Stimulated activated CD4-positive, alpha-beta T cell treated with anti-CD3 and anti-CD28 coated beads, Interleukin-15, amount 100 ng/mL, for 48 hours (primary cell): ENCODE results near the gene LIN9.
"Not testable (repeated sequence)": the region's sequence is repeated elsewhere in the genome, so short reads cannot be mapped to it uniquely, and the experiment has no call there.

Source experiments
- DNase-seq, 2 donors: peaks; one replicate each; pipeline ENCODE4 v3.0.0-alpha.2; 2020; ENCODE audit warnings: low read depth in 2 of 2

Gene LIN9

GRCh38 chr1:226276077-226276682 is 32.8 kb downstream of the LIN9 start:
- no peak for DNase-seq

GRCh38 chr1:226274138-226274537 is 34.8 kb downstream of the LIN9 start:
- no peak for DNase-seq

- DNase-seq, result not testable (repeated sequence)
Observed at GRCh38 chr1:226272233-226272902, 36.6 kb downstream of the LIN9 start.

- no peak for DNase-seq
Observed at GRCh38 chr1:226268421-226269124, 40.4 kb downstream of the LIN9 start.

- no peak for DNase-seq
Observed at GRCh38 chr1:226261818-226262217, 47.1 kb downstream of the LIN9 start.

DNA sequence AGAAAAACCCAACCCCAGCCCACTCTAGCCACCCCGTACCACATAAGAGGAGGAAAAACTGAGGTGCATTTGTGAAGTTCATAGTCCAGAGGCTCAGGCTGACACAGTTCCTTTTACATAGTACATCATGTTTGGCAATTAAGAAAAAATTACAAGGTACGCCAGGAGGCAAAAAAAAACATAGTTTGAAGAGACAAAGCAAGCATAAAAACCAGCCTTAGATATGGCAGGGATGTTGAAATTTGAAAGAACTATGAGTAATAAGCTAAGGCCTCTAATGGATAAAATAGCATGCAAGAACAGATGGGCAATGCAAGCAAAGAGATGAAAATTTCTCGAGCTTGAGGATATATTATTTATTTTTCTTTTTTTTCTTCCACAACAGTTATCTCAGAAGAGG is 53.6 kb downstream of the LIN9 start:
- no peak for DNase-seq

GRCh38 chr1:226253933-226254332 is 55.0 kb downstream of the LIN9 start:
- no peak for DNase-seq

DNA sequence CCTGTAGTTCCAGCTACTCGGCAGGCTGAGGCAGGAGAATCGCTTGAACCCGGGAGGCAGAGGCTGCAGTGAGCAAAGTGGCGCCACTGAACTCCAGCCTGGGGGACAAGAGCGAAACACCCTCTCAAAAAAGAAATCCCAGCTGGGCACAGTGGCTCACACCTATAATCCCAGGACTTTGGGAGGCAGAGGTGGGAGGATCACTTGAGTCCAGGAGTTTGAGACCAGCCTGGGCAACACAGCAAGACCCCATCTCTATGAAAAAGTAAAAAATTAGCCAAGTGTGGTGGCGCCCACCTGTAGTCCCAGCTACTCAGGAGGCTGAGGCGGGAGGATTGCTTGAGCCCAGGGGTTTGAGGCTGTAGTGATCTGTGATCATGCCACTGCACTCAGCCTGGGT is 56.1 kb downstream of the LIN9 start:
- DNase-seq, result not testable (repeated sequence)

GRCh38 chr1:226250511-226250910 is 58.5 kb downstream of the LIN9 start:
- no peak for DNase-seq

- DNase-seq, result no peak
Observed at GRCh38 chr1:226248796-226249195, 60.2 kb downstream of the LIN9 start.

GRCh38 chr1:226248091-226248490 is 60.9 kb downstream of the LIN9 start:
- DNase-seq, result no peak

GRCh38 chr1:226239421-226239820 is 69.5 kb downstream of the LIN9 start:
- DNase-seq, result no peak

DNA sequence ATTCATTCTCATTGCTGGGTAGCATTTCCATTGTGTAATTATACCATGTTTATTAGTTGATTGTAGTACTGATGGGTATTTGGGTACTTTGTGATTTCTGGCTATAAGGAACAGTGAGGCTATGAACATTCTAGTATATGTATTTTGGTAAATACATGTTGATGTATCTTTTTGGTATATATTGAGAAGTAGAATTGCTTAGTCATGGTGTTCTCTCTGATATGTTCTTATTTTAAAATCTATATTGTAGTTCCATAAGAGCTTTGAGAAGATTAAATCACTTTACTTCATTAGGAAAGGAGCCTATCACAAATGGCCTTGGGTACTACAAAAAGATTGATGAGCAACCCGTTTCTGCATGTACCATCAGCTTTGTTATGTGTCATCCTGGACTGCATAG is 72.1 kb downstream of the LIN9 start:
- DNase-seq, result no peak

DNA sequence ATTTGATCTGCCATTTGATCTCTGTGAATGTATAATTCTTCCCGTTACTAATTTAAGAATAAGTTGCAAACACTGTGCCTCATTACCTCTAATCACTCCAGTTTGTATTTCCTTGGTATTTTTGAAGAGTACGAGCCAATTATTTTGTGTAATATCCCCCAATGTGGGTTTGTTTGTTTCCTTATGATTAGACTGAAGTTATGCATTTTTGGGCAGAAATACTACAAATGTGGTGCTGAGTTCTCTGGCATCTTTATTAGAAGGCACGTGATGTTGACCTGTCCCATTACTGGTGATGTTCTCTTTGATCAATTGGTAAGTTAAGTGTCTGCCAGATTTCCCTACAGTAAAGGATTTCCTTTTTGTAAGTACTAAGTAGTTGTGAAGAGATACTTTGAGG is 75.2 kb downstream of the LIN9 start:
- no peak for DNase-seq

- DNase-seq, result no peak
Observed at GRCh38 chr1:226233293-226233692, 75.7 kb downstream of the LIN9 start.

GRCh38 chr1:226226601-226227000 is 82.4 kb downstream of the LIN9 start:
- no peak for DNase-seq

DNA sequence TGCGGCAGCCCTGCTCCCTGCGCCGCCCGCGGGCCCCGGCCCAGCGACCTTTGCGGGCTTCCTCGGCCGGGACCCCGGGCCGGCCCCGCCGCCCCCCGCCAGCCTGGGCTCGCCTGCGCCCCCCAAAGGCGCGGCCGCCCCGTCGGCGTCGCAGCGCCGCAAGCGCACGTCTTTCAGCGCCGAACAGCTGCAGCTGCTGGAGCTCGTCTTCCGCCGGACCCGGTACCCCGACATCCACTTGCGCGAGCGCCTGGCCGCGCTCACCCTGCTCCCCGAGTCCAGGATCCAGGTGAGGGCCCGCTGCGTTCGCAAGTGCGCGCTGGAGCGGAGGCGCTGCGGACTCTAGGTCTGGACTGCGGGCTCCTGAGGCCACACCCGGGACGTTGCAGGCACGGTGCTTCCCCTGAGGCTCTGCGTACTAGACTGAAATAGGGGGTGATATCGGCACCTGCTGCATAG is 85.1 kb downstream of the LIN9 start:
- no peak for DNase-seq

DNA sequence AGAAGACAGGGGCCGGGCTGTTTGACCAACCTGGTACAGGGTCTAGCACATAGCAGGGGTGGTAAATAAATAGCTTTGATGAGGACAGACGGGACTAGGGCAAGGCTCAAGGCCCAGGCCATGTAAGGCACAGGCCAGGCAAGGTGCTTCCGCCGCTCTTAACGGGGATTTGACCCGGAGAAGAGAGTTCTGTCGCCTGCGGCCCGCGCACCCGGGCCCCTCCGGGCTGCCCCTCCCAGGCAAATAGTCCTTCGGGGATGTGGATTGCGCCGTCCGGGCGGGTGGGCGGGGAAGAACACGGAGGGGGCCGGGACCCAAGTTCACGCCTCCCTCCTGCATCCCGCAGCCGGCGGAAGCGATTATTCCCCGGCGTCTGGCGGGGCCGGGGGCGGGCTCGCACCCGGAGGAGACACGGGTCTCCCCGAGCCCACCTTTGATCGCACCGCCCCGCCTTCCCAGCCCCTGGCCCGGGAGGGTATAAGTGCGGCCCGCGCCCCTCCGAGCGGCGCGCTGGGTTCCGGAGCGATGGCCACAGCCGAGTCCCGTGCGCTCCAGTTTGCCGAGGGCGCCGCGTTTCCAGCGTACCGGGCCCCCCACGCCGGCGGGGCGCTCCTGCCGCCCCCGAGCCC is 85.7 kb downstream of the LIN9 start, which contains the start of gene MIXL1:
Gene MIXL1, plus strand, starts transcription at position 508 of the 629 bp plus-strand sequence. Its CDS starts 18 bp downstream, at position 526.
- no peak for DNase-seq

GRCh38 chr1:226222686-226223085 is 86.3 kb downstream of the LIN9 start:
- no peak for DNase-seq

DNA sequence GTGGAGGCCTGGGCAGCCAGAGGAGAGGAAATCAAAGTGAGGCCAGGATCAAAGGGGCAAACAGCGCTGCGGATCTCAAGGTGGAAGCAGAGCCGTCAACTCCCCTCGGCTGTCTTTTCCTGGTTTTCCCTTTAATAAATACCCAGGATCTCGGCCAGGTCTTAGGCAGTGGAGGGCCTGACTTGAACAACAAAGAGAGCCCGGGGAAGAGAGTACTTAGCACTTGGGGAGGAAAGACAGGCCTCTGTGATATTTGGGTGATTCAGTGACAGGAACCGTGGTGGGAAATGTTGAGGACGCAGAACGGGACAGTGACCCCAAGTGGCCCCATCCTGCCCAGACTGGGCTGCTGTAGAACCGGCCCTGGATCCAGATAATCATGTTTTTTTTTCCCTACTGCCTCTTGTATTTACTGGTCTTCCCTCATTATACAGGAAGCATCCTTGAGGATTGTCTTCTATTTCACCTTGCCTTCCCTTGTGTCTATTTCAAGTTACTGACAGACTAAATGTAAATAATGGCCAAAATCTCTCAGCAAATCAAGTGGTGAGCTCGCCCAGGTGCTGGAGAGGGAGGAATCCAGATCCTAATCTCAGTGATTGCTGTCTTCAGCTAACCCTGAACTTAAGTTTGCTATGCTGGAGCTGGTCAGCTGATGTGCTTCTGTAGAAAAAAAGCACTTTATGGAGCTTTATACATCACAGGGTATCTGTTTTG is 88.3 kb downstream of the LIN9 start:
- no peak for DNase-seq

- DNase-seq, result no peak
Observed at GRCh38 chr1:226217273-226217672, 91.7 kb downstream of the LIN9 start.

DNA sequence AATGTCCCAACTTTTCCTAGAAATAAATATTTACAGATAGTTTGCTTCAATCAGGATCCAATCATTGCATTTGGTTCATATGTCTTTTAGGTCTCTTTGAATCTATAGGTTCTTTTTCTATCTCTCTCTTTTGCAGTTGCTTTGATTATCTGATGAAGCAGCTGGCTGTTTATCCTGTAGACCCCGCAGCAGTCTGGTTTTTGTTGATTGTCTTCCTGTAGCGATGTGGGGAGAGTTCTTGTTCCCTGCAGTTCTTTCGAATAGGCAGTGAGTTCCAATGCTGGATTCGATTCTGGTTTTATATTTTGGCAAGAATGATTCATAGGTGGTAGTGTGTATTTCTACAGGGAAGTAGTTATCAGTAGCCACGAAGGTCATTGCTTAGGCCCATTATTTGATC is 92.9 kb downstream of the LIN9 start:
- DNase-seq, result no peak
